Measurements from ENCODE around the gene MBOAT2. TPM values are rescaled to one million over a fixed set of nuclear protein-coding genes. Genes with fewer than 3 reads are reported as not detected.
"Not testable (repeated sequence)": the region's sequence is repeated elsewhere in the genome, so short reads cannot be mapped to it uniquely, and the experiment has no call there.

MBOAT2 gene
- total RNA-seq, 1 donor from 2014 or later: 4.5 TPM

DNA sequence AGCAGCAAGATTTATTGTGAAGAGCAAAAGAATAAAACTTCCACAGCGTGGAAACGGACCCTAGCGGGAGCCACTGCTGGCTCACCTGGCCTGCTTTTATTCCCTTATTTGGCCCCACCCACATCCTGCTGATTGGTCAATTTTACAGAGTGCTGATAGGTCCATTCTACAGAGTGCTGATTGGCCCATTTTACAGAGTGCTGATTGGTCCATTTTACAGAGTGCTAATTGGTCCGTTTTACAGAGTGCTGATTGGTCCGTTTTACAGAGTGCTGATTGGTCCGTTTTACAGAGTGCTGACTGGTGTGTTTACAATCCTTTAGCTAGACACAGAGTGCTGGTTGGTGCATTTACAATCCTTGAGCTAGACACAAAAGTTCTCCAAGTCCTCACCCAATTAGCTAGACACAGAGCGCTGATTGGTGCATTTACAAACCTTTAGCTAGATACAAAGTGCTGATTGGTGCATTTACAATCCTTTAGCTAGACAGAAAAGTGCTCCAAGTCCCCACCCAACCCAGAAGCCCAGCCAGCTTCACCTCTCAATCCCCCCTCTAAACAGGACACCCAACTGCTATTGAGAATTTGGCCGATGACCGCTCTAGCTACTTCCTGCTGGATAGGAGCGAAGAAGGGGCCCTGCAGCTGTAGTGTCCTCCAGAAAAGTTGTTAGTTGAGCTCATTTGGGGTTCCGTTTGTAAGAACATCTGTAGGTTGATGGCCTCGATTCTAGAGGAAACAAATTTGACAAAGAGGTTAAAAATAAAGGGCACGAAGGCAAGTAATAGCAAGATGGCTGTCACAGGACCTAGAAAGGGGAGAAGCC is 108.2 kb downstream of the MBOAT2 start:
- DNase-seq (ENCODE audit: low read depth in 2 of 2): not testable (repeated sequence)

- DNase-seq (ENCODE audit: low read depth in 2 of 2): peak in 1 of 2 donors; percentile 35
These were observed 109.3 kb downstream of the MBOAT2 start for GRCh38 chr2:8893978-8894820.

DNA sequence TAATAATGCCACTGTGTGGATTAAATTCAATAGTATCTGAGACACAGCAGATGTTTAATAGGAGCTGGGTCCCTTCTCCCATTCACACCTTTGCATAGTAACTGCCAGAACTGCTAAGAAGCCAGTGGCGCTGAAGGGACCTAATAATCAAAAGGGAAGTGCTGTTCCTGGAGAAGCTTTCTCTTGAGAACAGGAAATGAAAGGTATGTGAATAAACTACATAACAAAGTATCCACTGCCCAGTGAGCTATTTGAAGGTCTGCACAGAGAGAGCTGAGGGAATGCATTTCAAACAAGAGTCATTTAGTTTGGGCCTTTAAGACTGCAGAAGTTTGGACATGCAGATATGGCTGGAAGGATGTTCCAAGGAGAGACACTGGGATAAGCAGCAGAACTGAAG is 110.0 kb downstream of the MBOAT2 start:
- peak in 1 of 2 donors; percentile 14 for DNase-seq (ENCODE audit: low read depth in 2 of 2)

DNA sequence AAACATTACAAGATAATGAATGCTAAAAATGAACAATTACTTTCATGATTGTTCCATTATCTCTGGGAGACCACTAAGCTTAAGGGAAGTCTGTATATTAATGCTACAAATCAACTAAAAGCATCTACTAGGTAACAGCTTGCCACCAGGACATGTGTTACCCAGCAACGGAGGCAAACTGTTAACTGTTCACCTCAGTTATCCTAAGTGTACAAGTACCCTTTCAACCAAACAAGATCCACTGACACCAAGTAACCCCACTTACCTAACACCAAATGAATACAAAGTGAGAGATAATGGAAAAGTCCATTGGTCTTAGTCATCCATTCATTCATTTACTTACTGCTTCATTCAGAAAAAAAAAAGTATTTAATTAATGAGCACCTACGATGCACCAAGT is 111.4 kb downstream of the MBOAT2 start:
- no peak for DNase-seq (ENCODE audit: low read depth in 2 of 2)

DNA sequence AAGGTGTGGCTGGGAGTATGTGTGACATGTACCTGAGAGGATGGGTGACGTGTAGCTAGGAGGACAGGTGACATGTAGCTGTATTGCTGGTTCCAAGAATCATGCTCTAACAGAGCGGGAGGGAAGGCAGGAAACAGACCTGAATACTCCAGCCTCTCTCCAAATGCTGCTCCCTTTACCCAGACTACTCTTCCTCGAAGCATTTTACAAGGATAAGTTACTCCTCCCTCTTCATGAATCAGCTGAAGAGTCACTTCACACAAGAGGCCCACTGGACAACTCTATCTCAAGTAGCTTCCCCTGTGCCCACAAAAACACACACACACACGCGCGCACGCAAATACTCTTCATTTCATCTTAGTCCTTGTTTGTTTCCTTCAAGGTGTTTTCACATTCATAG is 113.5 kb downstream of the MBOAT2 start:
- DNase-seq (ENCODE audit: low read depth in 2 of 2): no peak

DNA sequence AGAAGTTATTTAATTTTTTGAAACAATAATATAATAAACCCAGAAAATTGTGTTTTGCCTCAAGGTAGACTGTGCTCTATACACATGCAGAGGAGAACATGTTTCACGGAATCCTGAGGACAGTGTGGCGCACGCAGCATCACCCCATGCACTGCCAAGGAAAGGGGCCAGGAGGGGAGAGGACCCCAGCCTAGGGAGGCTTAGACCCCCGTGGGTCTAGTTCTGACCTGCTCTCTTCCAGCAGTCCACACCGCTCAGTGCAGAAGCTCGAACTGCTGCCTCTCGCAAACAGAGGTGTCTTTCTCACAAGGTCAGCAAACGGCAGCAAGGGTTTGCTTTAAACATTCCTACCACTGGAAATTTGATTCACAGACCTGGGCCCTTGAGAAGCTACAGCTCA is 114.5 kb downstream of the MBOAT2 start:
- DNase-seq (ENCODE audit: low read depth in 2 of 2): no peak

DNA sequence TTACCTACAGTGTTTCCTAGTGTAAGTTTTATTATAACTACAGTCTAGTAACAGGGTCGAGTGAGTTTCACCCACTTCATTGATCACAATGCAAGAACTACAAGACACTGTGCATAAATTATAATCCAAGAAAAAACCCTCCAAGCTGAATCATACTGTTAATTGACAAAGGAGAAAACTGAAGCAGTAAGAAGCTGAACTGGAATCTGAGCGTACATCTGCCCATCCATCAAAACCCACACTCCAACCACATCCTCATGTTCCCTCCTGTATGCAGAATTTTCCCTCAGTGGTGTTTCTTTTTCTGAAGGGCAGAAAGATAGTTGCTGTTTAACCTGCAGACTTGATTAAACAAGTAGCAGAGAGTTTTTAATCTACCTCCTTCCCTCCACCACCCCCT is 116.6 kb downstream of the MBOAT2 start:
- no peak for DNase-seq (ENCODE audit: low read depth in 2 of 2)

- no peak for DNase-seq (ENCODE audit: low read depth in 2 of 2)
These were observed 117.3 kb downstream of the MBOAT2 start for GRCh38 chr2:8886202-8886518.

DNA sequence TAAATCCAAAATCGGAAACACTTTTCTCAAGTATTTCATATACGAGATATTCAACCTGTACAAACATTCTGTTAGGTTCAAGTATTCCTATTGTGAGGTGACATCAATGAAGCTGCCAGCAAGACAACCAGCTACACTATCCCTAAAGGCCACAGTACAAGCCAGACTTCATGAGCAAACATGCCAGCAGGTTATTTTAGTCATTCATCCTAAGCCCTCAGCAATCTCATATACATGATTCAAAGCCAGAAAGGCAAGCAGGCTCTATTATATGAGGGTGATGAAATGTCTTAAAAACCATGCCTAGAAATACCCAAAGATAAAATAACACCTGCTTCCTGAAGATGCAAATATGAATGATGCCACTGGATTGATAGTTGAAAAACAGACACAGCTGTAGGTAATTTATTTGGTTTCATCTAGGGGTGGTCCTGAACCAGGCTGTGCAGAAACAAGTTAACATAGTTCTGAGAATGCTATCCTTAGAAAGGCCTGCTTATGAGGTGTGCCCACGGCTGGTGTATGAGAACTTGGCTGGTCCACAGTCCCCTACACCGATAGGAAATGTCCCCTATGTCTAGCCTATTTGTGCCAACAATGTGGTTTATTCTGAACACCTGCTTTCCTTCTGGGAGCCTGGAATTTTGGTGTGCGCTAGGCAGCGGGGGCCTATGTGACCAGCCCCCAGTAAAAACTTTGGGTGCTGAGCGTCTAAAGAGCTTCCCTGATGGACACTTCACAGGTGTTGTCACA is 117.9 kb downstream of the MBOAT2 start:
- no peak for DNase-seq (ENCODE audit: low read depth in 2 of 2)

- DNase-seq (ENCODE audit: low read depth in 2 of 2): no peak
These were observed 118.7 kb downstream of the MBOAT2 start for GRCh38 chr2:8884812-8885211.

DNA sequence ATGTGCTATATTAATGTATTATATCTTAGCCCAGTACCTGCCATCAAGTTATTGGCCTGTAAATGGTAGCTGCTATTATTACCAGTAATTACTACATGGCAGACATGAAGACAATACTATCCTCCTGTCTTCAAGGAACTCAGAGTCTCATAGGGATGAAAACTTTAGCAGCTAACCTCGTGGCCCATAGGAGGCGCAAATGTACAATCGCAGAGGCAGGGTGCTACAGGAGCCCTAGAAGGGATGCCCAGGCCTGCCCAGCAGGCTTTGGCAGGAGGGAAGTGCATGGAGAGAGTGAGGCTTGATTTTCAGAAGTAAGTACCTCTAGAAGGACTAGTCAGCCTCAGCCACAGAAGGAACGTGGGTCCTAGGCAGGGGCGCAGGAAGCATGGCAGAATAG is 121.4 kb downstream of the MBOAT2 start:
- peak in 1 of 2 donors; percentile 21 for DNase-seq (ENCODE audit: low read depth in 2 of 2)

- no peak for DNase-seq (ENCODE audit: low read depth in 2 of 2)
These were observed 125.6 kb downstream of the MBOAT2 start for GRCh38 chr2:8877894-8878293.

DNA sequence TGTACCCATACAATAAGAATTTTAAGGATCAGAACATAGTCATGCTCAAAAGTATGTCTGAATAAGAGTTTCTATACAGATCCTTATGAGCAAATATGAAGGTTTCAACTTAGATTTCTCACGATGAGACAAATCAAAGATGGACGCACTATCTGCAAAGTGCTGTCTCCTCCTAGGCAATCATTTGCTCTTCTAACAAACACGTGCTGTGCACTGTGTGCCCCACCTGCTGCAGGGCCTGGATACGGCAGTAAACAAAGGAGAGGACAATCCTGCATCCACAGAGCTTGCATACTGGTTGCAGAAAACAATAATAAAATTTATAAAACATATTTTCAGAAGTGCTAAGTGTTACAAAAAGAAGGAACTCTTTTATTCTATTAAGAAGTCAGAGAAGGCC is 126.2 kb downstream of the MBOAT2 start:
- DNase-seq (ENCODE audit: low read depth in 2 of 2): no peak

DNA sequence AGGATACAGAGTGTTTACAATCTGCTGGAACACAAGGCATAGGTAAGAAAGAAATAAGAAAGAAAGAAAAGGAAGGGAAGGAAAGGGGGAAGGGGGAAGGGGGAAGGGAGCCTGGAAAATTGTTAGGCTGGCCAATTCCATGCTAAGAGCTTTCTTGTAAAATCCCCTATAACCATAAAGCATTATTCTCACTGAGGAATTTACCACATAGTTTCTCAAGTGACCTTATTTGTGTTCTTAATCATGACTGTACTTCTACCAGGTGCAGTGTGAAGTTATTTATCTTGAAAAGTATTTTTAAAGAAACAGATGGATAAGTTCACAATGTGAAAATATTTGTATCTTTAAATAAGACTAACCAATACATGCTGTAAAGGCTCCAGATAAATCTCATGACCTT is 126.9 kb downstream of the MBOAT2 start:
- no peak for DNase-seq (ENCODE audit: low read depth in 2 of 2)

- DNase-seq (ENCODE audit: low read depth in 2 of 2): peak; percentile 65 to 75
These were observed 130.6 kb downstream of the MBOAT2 start for GRCh38 chr2:8872821-8873432.

GRCh38 chr2:8870441-8870840 is 133.0 kb downstream of the MBOAT2 start:
- DNase-seq (ENCODE audit: low read depth in 2 of 2): no peak

DNA sequence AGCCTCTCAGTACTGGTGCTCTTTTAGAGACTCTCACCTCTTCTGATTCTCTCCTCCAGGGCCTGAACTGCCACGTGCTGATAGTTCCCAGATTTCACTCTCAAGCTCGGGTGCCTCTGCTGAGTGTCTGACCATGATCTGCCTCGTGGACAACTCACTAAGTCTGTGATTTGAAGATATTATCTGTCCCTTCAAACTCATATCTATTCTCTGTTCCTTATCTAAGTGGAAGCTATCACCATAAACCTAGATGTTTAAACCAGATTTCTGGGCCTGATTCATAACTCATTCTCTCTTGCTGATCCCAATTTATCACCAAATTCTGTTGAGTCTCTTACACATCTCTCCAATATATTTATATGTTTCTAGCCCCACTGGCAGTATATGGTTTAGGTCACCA is 136.1 kb downstream of the MBOAT2 start:
- DNase-seq (ENCODE audit: low read depth in 2 of 2): no peak

DNA sequence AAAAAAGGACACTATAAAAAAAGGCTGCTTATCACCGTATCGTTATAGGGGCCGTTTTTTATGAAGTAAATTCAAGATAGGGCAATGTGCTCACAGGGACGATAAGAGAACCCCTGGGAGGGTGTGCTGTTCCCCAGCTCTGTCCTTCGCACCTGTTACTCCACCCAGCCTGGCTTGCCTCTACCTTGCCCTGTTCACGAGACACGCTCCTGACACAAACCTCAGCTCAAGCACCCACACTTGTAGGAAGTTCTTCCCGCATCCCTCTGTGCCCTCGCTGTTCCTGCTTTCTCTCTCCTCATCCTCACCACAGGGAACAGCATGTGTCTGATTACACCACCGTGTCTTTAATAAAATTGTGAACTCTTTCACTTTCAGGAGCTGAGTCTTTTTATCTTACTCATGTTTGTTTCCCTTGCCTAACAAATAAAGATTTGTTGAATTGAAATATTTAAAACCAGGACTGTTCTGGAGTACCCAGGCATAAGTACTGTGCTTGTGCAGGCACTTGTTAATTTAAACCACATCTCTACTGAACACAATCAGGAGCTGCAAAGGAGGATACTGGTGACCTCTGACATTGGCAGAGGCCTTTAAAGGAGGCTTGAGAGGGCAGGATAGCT is 140.0 kb downstream of the MBOAT2 start:
- no peak for DNase-seq (ENCODE audit: low read depth in 2 of 2)

GRCh38 chr2:8862230-8862629 is 141.3 kb downstream of the MBOAT2 start:
- no peak for DNase-seq (ENCODE audit: low read depth in 2 of 2)

GRCh38 chr2:8861797-8862196 is 141.7 kb downstream of the MBOAT2 start:
- DNase-seq (ENCODE audit: low read depth in 2 of 2): no peak

DNA sequence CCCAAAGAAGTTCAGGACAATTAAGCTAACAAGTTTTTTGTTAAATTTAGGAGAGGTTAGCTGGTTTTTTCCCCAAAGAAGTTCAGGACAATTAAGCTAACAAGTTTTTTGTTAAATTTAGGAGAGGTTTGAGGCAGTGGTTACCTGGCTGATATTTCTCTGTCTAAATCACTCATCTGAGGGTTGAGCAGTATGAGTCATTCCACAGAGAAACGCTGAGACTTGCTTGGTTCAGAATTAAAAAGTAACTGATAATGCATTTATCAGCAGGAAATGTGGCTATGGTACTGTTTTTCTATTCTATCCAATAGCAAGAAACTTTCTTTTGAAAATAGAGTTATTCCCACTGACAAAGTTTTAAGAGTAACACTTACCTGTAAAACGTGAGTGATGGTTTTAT is 143.2 kb downstream of the MBOAT2 start:
- no peak for DNase-seq (ENCODE audit: low read depth in 2 of 2)
